ENCODE measurements around the gene FBXO44. TPM values are rescaled to one million over a fixed set of nuclear protein-coding genes. Genes with fewer than 3 reads are reported as not detected.

FBXO44 gene, protein sequence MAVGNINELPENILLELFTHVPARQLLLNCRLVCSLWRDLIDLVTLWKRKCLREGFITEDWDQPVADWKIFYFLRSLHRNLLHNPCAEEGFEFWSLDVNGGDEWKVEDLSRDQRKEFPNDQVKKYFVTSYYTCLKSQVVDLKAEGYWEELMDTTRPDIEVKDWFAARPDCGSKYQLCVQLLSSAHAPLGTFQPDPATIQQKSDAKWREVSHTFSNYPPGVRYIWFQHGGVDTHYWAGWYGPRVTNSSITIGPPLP
- total RNA-seq: 10.0 and 24.5 TPM in 2 replicates

DNA sequence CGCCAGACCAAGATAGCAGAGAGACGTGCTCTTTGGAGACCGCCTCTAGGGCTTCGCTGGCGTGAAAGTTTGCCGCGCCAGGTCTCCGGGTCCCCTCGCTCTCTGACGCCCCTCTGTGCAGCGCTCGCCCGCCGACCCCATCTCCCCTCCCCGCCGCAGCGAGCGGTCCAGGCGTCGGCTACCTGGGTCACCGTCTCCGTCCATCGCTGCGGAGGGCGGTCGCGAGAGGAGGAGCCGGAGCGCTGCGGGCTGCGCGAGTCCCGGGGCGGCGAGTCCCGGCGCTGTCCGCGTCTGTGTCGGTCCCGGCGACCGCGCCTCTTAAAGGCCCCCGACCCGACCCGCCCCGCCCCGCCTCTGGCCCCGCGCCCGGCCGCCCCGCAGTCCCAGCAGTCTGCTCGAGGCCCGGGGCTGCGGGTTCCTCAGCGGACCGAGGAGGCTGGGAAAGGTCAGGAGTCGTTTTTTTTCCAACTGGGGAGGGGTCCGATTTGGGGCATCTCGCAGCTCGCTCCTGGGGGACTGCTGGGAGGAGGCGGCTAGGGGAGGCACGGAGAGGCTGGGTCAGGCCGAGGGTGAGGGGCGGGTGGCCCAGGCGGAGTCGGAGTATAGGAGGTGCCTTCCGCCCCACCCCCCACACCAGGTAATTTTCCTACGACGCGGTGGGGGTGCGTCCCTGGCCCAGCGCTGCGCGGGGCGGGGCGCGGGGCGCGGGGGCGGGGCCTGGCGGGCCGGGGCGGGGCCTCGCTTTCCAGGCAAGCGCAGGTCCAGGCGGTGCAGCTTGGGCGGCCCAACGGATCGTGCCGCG is at the start of gene FBXO44, which contains the start of gene FBXO2:
Gene FBXO44, plus strand, starts transcription at position 741 of the 802 bp plus-strand sequence. CDS start 959 bp downstream, outside the sequence.
Gene FBXO2, minus strand, starts transcription at position 293 of the 802 bp plus-strand sequence. Its CDS starts 89 bp downstream, at position 204.

DNA sequence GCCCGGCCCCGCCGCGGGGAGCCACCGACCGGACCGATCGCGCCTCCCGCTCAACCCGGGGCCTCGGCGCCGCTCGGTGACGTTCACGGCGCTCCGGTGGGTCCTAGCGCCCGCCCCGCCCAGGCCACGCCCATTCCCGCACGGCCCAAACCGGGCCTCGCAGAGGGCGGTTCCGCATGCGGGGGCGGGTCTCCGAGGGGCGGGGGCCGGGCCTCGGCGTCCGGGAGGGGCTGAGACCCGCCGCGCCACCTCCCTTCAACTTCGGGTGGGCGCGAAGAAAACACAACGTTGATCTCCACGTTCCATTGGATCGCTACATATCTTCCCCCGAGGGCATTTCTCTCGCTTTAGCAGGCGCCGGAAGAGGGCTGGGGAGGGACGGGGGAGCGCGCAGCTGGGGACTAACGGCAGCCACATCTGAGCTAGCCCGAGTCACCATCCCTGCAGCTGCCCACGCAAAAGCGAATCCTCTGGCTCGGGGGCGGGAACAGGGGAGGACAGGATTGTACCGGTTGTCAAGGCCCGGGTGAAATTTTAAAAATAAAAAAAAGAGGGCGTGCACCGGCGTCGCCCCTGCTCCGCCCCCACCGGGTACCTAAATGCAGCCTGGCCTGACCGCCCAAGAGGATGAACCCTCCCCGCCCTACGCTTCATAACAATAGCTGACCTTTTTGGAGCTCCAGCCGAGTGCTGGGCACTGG is 26.5 kb downstream of the FBXO44 start, which contains the start of gene MAD2L2:
Gene MAD2L2, minus strand, starts transcription at position 78 of the 701 bp plus-strand sequence. CDS start 547 bp downstream, outside the sequence.

DNA sequence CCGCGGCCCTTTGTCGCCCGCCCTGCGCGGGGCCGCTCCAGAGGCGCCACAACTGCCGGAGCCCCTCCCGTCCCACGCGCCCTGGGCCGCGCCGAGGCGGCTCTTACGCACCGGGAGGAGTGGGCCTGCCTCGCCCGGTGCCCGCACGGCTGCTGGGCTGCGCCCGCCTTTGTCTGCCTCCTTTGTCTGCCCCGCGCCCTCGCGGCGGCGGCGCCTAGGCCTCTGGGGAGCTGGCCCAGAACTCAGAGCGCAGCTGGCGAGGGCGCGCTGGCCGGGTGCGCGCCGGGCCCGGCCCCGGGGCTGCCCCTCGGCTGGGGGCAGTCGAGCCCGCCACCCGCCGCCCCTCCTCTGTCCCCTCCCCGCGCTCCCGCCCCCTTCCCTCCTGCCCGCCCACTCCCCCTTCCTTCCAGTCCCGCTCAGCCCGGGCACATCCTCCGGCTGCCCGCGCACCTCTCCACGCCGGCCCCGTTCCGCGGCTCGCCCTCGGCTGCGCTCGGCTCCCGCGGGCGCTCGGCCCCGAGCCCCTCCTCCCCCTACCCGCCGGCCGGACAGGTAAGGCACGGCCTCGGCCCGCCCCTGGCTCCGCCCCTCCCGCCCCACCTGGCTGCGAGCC is 36.7 kb downstream of the FBXO44 start, which contains the start of gene DRAXIN:
Gene DRAXIN, plus strand, starts transcription at position 409 of the 613 bp plus-strand sequence. CDS start 14,549 bp downstream, outside the sequence.

Other genes with a start within 250 kb of the FBXO44 start
- under 0.01 TPM in 2 replicates for gene DISP3, start 175.7 kb upstream of the FBXO44 start, total RNA-seq
- gene FBXO2, start 448 bp upstream of the FBXO44 start, total RNA-seq: 0.22 and 1.2 TPM in 2 replicates
- gene FBXO6, start 9.3 kb downstream of the FBXO44 start, total RNA-seq: 6.6 and 6.8 TPM in 2 replicates
- gene MAD2L2, start 26.3 kb downstream of the FBXO44 start, total RNA-seq: 40.9 and 86.3 TPM in 2 replicates
- gene DRAXIN, start 36.8 kb downstream of the FBXO44 start, total RNA-seq: under 0.01 and 0.12 TPM in 2 replicates
- 51.0 and 59.9 TPM in 2 replicates for gene AGTRAP, start 81.3 kb downstream of the FBXO44 start, total RNA-seq
- gene C1orf167, start 107.3 kb downstream of the FBXO44 start, total RNA-seq: not detected in 2 replicates
- gene MTHFR, start 151.1 kb downstream of the FBXO44 start, total RNA-seq: 28.8 and 34.5 TPM in 2 replicates
- gene CLCN6, start 151.3 kb downstream of the FBXO44 start, total RNA-seq: 22.5 and 28.4 TPM in 2 replicates
- gene NPPA, start 192.9 kb downstream of the FBXO44 start, total RNA-seq: not detected in 2 replicates
- not detected in 2 replicates for gene NPPB, start 204.1 kb downstream of the FBXO44 start, total RNA-seq

Data from uterine smooth muscle cell (primary cell).